Measurements from ENCODE around the gene WDR45B.
A peak's percentile ranks its signal among the peaks of the same experiment; 100 is the strongest.
"Not testable (repeated sequence)": the region's sequence is repeated elsewhere in the genome, so short reads cannot be mapped to it uniquely, and the experiment has no call there.

WDR45B gene

GRCh38 chr17:82657926-82658325 is 9.7 kb upstream of the WDR45B start:
- DNase-seq (ENCODE audit: low spot score) = no peak

- no peak for DNase-seq (ENCODE audit: low spot score)
These were observed 8.0 kb upstream of the WDR45B start for GRCh38 chr17:82656266-82656665.

GRCh38 chr17:82655523-82655922 is 7.3 kb upstream of the WDR45B start:
- no peak for DNase-seq (ENCODE audit: low spot score)

GRCh38 chr17:82655038-82655479 is 6.8 kb upstream of the WDR45B start:
- no peak for DNase-seq (ENCODE audit: low spot score)

- DNase-seq (ENCODE audit: low spot score) = not testable (repeated sequence)
These were observed 6.4 kb upstream of the WDR45B start for GRCh38 chr17:82654611-82655010.

GRCh38 chr17:82653651-82654528 is 5.6 kb upstream of the WDR45B start:
- no peak for DNase-seq (ENCODE audit: low spot score)

GRCh38 chr17:82650723-82651122 is 2.5 kb upstream of the WDR45B start:
- DNase-seq (ENCODE audit: low spot score) = no peak

- no peak for DNase-seq (ENCODE audit: low spot score)
These were observed 1.4 kb upstream of the WDR45B start for GRCh38 chr17:82649501-82650261.

GRCh38 chr17:82648742-82649331 is 593 bp upstream of the WDR45B start:
- peak; percentile 60 for DNase-seq (ENCODE audit: low spot score)

- DNase-seq (ENCODE audit: low spot score) = peak; percentile 54
These were observed 565 bp downstream of the WDR45B start for GRCh38 chr17:82647593-82648164.

GRCh38 chr17:82645516-82645915 is 2.7 kb downstream of the WDR45B start:
- no peak for DNase-seq (ENCODE audit: low spot score)

- no peak for DNase-seq (ENCODE audit: low spot score)
These were observed 4.1 kb downstream of the WDR45B start for GRCh38 chr17:82644148-82644547.

- no peak for DNase-seq (ENCODE audit: low spot score)
These were observed 6.2 kb downstream of the WDR45B start for GRCh38 chr17:82642022-82642421.

- no peak for DNase-seq (ENCODE audit: low spot score)
These were observed 8.2 kb downstream of the WDR45B start for GRCh38 chr17:82640036-82640435.

GRCh38 chr17:82639628-82640027 is 8.6 kb downstream of the WDR45B start:
- no peak for DNase-seq (ENCODE audit: low spot score)

- no peak for DNase-seq (ENCODE audit: low spot score)
These were observed 10.0 kb downstream of the WDR45B start for GRCh38 chr17:82638183-82638773.

GRCh38 chr17:82636626-82637598 is 11.3 kb downstream of the WDR45B start:
- no peak for DNase-seq (ENCODE audit: low spot score)

- DNase-seq (ENCODE audit: low spot score) = no peak
These were observed 14.9 kb downstream of the WDR45B start for GRCh38 chr17:82633343-82633742.

- no peak for DNase-seq (ENCODE audit: low spot score)
These were observed 15.8 kb downstream of the WDR45B start for GRCh38 chr17:82632451-82632850.

GRCh38 chr17:82631544-82631943 is 16.7 kb downstream of the WDR45B start:
- no peak for DNase-seq (ENCODE audit: low spot score)

- no peak for DNase-seq (ENCODE audit: low spot score)
These were observed 18.0 kb downstream of the WDR45B start for GRCh38 chr17:82630212-82630611.

All from HuH-7 (cell line).